GM19035 (cell line): ENCODE data around the gene ARID1A.

Source experiments
- ATAC-seq: cut with Tn5 transposase; IDR thresholded peaks from one replicate; pipeline ENCODE4 v1.9.1; 2021; ENCODE audit not compliant: unreplicated experiment

Gene ARID1A

GRCh38 chr1:26727476-26727875 is 31.7 kb downstream of the ARID1A start:
- ATAC-seq = no peak

DNA sequence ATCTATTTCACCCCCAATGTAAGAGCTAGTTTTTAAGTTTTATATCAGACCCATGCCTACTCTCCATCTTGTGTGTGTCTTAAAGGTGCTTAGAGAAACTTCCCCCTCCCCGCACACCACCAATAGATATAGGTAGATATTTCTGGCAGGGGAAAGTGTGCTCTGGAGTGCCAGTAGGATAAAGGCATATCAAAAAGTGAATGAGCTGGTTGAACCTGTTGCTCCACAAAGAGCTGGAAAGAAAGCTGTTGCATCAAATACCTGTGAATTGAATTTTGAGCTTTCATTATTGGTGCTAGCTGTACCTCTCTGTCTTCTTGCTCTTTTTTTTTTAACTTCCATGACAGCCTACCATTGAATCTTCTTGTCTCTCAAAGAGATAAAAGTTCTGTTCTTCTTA is 32.8 kb downstream of the ARID1A start:
- no peak for ATAC-seq

DNA sequence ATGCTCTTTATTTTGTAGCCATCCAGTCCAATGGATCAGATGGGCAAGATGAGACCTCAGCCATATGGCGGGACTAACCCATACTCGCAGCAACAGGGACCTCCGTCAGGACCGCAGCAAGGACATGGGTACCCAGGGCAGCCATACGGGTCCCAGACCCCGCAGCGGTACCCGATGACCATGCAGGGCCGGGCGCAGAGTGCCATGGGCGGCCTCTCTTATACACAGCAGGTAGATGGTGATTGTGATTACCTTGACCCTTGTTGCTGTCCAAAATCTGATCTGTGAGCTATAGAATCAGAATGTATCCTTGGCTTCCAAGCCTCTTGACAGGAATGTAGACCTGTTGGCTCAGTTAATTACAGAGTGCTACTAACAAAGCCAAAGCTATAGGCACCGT is 33.8 kb downstream of the ARID1A start:
- no peak for ATAC-seq

- ATAC-seq = no peak
Observed at GRCh38 chr1:26730695-26731094, 34.9 kb downstream of the ARID1A start.

DNA sequence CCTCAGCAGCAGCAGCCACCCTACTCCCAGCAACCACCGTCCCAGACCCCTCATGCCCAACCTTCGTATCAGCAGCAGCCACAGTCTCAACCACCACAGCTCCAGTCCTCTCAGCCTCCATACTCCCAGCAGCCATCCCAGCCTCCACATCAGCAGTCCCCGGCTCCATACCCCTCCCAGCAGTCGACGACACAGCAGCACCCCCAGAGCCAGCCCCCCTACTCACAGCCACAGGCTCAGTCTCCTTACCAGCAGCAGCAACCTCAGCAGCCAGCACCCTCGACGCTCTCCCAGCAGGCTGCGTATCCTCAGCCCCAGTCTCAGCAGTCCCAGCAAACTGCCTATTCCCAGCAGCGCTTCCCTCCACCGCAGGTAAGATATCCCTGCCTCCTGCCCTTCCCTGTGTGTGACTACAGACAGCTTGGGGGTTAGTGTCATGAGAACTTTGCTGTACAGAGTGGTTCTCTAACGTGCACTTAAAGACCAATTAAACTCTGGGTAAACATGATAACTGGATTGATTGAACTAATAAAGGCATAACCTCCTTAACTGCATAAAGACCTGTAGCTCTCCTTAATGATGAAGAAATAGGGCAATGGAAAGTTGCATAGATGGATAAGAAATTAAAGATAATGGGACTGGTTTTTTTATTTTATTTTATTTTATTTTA is 35.6 kb downstream of the ARID1A start:
- ATAC-seq = no peak

DNA sequence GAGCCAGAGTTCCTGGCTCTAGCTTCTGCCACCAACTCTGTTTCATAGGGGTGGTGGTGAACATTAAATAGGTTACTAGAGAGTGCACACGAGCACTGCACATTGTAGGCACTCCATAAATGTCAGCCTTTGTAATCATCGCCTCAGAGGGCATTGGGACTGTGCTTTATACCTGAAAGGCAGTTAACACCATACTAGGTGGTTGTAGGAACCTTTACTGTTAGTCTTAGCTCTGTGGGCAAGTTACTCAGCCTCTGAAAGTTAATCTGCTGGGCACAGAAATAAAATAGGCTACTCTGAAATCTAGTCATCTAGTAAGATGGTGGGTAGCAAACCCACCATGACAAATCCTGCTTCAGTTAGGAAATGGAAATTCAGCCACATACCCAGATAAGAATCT is 37.6 kb downstream of the ARID1A start:
- ATAC-seq = no peak

GRCh38 chr1:26733982-26734381 is 38.2 kb downstream of the ARID1A start:
- no peak for ATAC-seq

- no peak for ATAC-seq
Observed at GRCh38 chr1:26734501-26735058, 38.8 kb downstream of the ARID1A start.

DNA sequence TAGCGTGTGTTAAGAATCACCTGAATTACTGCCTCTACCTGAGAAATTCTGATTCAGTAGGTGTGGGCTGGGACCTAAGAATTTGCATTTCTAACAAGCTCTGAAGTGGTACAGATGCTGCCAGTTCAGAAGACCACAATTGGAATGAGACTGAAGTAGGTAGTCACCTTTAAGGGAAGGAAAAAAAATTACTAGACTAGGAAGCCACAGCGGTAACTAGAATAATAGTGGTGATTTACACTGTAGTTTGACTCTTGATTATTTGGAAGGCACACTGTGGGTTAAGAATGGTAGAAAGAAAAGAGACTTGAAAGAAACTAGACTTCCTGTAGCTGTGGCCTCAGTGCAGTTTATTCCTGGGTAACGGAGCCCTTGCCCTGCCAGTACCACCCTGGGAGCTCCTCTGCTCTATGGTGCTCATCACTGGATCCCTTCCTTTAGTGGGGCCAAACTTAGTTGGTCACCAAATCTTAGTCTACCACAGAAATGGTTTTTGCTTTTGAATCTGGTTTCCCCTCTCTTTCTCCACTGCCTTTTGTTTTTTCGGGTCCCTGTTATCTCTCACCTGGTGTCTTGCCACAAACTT is 43.6 kb downstream of the ARID1A start:
- ATAC-seq = no peak

DNA sequence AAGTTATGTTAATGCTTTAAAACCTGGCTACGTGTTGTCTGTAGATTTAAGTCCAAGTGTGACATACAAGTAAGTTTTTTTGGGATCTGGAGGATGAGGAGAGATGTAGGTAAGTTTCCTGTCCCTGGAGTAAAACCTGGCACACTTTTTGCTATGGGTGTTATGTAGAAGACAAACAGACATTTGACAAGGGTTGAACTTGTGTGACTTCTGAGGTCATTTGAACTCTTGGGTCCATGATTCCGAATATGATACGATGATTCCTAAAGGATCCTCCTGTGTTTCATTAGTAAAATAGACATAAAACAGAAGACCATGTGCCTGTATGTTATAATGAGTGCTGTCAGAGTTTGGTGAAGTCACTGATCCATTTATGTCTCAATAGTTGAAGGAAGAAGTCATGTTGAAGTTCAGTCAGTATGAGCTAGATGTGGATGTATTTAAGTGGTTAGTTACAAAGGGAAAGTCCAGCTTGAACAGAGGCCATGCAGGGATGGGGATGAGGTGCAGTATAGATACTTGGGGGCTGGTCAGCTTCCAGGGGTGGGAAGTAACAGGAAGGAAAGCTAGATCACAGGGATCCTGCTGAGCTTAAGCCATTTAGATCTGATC is 44.3 kb downstream of the ARID1A start:
- no peak for ATAC-seq

GRCh38 chr1:26740952-26741351 is 45.1 kb downstream of the ARID1A start:
- no peak for ATAC-seq

DNA sequence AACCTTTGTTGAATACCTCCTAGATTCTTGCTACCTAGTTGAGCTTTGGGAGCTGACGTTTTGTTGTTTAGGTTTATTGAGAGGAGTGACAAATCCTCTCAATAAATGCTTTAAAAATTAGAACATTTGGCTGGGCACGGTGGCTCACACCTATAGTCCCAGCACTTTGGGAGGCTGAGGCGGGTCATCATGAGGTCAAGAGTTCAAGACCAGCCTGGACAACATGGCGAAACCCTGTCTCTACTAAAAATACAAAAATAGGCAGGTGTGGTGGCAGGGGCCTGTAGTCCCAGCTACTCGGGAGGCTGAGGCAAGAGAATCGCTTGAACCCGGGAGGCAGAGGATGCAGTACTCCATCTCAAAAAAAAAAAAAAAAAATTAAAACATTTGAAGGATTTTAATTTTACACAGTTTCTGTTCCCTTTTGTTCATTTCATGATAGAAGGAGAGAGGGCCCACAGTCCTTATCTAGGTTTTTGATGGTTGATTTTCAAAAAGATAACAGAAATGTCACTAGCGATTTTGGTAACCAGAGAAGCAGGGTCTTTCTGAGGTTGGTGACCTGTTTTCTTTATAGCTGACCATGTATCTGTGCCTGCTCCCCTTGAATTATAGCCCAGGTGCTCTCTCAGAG is 47.7 kb downstream of the ARID1A start:
- ATAC-seq = no peak

DNA sequence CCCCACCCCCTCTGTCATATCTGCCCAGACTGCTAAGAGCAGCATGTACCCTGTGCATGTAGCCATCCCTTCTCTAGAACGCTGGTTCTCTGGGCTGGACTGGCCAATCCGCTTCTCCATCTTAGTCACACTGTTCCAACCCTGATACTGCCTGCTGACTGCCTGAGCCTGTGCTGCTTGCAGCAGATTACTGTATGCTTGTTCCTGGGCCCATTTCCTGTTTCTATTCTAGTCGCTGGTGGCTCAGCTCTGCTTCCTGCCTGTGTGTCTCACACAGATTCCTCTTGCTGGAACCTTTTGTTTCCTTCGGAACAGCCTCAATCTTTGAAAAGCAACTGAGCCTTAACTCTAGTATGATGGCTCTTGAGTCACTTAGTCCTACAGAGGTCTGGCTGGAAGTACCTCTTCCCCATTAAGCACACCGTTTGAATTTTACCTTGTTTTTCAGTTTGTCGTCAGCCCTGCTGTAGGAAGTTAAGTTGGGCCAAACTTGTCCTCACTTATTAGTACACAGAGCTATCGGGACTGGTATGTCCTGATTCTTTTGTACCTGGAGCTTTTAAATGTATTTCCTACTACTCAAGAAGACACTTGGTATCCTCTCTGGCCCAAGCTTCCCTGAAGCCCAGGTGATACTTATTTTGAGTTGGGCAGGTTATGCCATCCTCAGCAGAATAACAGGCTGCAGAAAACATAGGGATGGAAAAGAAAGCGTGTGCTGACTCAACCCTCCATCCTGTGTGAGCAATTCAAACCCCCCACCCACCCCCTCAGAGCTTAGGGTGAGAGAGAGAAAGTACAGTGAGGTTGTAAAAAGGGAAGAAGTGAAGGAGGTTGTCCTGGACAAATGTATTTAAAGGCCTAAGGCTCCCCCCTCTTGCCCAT is 48.5 kb downstream of the ARID1A start:
- ATAC-seq = peak; percentile 93

DNA sequence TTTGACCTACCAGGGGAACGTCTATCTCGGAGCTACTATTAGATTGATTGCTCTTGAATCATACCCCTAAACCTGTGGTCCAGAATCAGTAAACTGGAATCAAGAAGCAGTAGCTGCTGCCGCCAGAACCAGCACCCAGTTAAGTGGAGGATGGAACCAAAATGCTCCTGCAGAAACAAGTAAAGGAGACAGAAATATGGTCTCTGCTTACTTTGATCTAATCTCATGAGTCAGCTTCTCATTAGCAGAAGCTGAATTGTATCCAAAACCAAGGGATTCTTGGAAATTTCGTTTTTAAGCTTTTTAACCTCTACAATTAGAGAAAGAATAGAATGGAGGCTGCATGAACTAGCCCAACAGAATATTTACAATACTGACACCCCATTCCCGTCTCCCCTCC is 49.4 kb downstream of the ARID1A start:
- ATAC-seq = no peak

GRCh38 chr1:26747048-26747447 is 51.2 kb downstream of the ARID1A start:
- ATAC-seq = no peak

DNA sequence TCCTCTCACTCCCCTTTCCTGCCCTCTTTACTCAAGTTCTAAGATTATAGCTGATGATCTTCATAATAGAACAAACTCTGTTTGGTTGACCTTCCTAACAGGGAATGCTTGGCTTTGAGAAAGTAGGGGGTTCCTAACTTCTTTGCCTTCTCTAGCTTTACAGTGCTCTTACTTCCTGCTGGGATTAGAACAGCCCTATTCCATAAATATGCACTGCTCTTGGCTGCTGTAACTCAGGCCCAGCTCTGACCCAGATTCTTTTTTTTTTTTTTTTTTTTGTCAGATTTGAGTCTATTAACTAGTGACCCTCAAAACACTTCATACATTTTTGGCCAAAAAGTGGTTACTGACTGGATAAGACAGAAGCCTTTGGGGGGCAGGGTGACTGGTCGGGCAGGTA is 52.5 kb downstream of the ARID1A start:
- ATAC-seq = no peak

DNA sequence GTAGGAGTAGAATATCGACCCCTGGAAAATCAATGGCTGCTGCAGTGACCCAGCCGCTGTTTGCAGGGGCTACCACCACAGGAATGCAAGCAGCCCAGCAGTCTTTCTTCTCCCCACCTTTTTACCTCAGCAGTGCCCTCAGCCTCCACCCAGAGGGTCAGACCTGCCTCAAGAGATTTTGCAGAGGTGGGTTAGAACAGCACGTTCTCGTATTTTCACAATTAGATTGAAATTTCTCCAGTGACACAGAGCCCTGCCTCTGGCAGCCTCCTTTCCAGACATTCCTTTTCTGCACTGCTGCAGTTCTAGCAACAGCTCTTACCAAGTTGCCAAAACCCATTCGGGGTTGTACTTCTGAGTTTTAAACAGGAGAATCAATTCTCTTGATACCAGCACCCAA is 53.6 kb downstream of the ARID1A start:
- ATAC-seq = no peak

- ATAC-seq = no peak
Observed at GRCh38 chr1:26750428-26750827, 54.6 kb downstream of the ARID1A start.

GRCh38 chr1:26752519-26752918 is 56.7 kb downstream of the ARID1A start:
- no peak for ATAC-seq

DNA sequence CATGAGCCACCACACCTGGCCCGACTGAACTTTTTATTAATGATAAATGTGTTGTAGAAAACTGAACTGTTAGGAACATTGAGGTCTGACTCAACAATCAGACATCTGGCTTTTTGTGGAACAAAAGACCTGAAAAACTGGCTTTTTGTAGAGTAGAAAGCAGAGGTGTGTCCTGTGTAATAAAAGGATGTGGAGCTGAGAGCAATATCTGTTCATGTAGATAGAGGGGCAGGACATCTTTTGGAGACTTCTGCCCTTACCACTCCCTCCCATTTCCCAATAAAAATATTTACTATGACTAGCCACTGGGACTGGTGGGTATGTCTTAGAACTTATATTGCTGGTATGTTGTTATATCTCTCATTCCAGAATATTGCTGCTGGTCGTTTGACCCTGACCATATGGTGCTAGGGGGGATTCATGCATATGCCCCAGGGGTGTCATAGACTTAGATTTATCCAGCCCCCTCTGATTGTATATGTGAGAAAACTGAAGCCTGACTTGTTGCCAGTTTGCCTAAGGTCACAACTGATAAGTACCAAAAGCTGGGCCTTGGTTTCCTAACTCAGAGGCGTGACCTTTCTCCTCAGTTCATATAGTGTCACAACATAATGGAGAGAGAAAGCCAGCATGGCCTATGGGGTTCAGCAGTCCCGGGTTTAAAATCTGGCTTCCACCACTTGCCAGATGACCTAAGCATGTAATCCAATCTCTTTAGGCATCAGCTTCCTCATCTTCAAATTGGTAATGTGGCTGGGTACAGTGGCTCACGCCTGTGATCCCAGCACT is 58.5 kb downstream of the ARID1A start:
- ATAC-seq = no peak
